Panc1 (cell line): ENCODE measurements around the gene COL6A1. TPM values are rescaled to one million over a fixed set of nuclear protein-coding genes. Genes with fewer than 3 reads are reported as not detected.

Experiments
- ATAC-seq: fragments of 200-7000 bp; cut with Tn5 transposase; 2 replicates; pipeline ENCODE4 v1.9.1; 2020; ENCODE audit warnings: mild to moderate bottlenecking, moderate library complexity
- BruUV-seq: library from RNA; stranded (reverse); fragments of 400-500 nt; replicated peaks from 2 replicates; lab custom pipeline; 2021; lab: Mats Ljungman, UMichigan
- CTCF ChIA-PET: fragments of 300-600 bp; sonication (Branson Sonifier 250); formaldehyde crosslinking; loops from one replicate; lab custom pipeline; 2022; ENCODE audit warnings: antibody characterized with exemption; lab: Charles Lee
- POLR2A ChIA-PET: fragments of 300-600 bp; sonication (Branson Sonifier 250); formaldehyde crosslinking; loops from one replicate; lab custom pipeline; 2022; ENCODE audit warnings: antibody characterized with exemption; lab: Charles Lee
- DNase-seq: peaks from one replicate; pipeline ENCODE4 v3.0.0-alpha.2; 2010; ENCODE audit warnings: low read depth, low spot score
- H3K27ac ChIP-seq: 2 replicates; pipeline ENCODE4 v1.5.1; 2011; ENCODE audit warnings: mild to moderate bottlenecking, low read length, inconsistent platforms
- H3K27me3 ChIP-seq: fragments of 200-500 bp; sonication (Bioruptor generic); 2 replicates; pipeline ENCODE4 v1.6.0; 2014; ENCODE audit warnings: low read length, inconsistent platforms; ENCODE audit not compliant: control insufficient read depth, insufficient read depth
- H3K36me3 ChIP-seq: fragments of 200-500 bp; sonication (Bioruptor generic); 2 replicates; pipeline ENCODE4 v1.5.1; 2014; ENCODE audit warnings: inconsistent platforms, mild to moderate bottlenecking, low read length, moderate library complexity; ENCODE audit not compliant: control insufficient read depth, insufficient read depth
- H3K4me1 ChIP-seq: 2 replicates; pipeline ENCODE4 v1.5.1; 2011; ENCODE audit warnings: inconsistent platforms, mild to moderate bottlenecking, low read length, moderate library complexity; ENCODE audit not compliant: control insufficient read depth, insufficient read depth
- H3K4me3 ChIP-seq, 2 experiments: 2 replicates each; pipeline ENCODE4 v1.5.1; 2011 to 2012; ENCODE audit warnings: low read depth in 2 of 2, low read length in 2 of 2, mild to moderate bottlenecking in 2 of 2, inconsistent platforms in 1 of 2, moderate library complexity in 1 of 2
- H3K9me3 ChIP-seq: fragments of 200-500 bp; sonication (Bioruptor generic); 2 replicates; pipeline ENCODE4 v1.5.1; 2014; ENCODE audit warnings: low read depth, mild to moderate bottlenecking, inconsistent platforms, low read length, moderate library complexity; ENCODE audit not compliant: control insufficient read depth, insufficient read depth
- CTCF ChIP-seq: fragments of 450-650 bp; IDR thresholded peaks from 2 replicates; pipeline ENCODE4 v1.5.1; 2017; ENCODE audit warnings: mild to moderate bottlenecking
- POLR2AphosphoS5 ChIP-seq: IDR thresholded peaks from 2 replicates; pipeline ENCODE4 v1.6.1; 2012; ENCODE audit warnings: mild to moderate bottlenecking, low read depth, low read length, moderate library complexity
- REST ChIP-seq, 2 experiments: IDR thresholded peaks; 2 replicates each; pipeline ENCODE4 v1.6.1; 2011 to 2012; ENCODE audit warnings: low read depth in 2 of 2, control low read depth in 1 of 2, low read length in 1 of 2, mild to moderate bottlenecking in 1 of 2, moderate library complexity in 1 of 2; ENCODE audit not compliant: insufficient read depth in 1 of 2
- SIN3A ChIP-seq: IDR thresholded peaks from 2 replicates; pipeline ENCODE4 v1.6.1; 2012; ENCODE audit warnings: low read depth, mild to moderate bottlenecking, low read length, moderate library complexity, borderline replicate concordance; ENCODE audit not compliant: insufficient read depth
- TCF7L2 ChIP-seq: IDR thresholded peaks from 2 replicates; pipeline ENCODE4 v1.6.1; 2011; ENCODE audit warnings: mild to moderate bottlenecking, low read depth, low read length, inconsistent platforms
- in situ Hi-C: cut with HindIII; loops from 2 replicates; pipeline ENCODE4 v1.10.0; 2016; ENCODE audit warnings: low sequenced_read_pairs, low pct_unique_long_range_greater_than_20kb
- intact Hi-C: fragments of 100-400 bp; cut with micrococcal nuclease; formaldehyde crosslinking; loops from one replicate; pipeline ENCODE4 v1.10.0; 2022; ENCODE audit not compliant: unreplicated experiment
- total RNA-seq: library from RNA; stranded (reverse); gene quantifications from one replicate; pipeline ENCODE4 v1.2.1, GENCODE V29; 2021; ENCODE audit not compliant: unreplicated experiment

Gene COL6A1
- total RNA-seq, 1 experiment from 2014 or later, result 34.2 TPM

GRCh38 chr21:46021398-46021797 is 39.8 kb downstream of the COL6A1 start:
- ATAC-seq, result no peak
- no peak for TF ChIP-seq TCF7L2
- no peak for TF ChIP-seq REST (IDR thresholded peaks at IDR 0.05; ENCODE audit: insufficient read depth in 1 of 2, low read depth in 2 of 2, low read length in 1 of 2)
- no peak for TF ChIP-seq CTCF
- no peak for TF ChIP-seq SIN3A
- TF ChIP-seq POLR2AphosphoS5, result no peak
- Histone ChIP-seq H3K9me3 (no peaks in the 10 kb centered on the region), H3K27me3 (peaks cover 2% of the 10 kb centered on the region; the same call in 1 of the 2 replicates), H3K4me3 (no peak overlapping the region), H3K4me1 (no peaks in the 10 kb centered on the region), H3K36me3 (no peaks in the 10 kb centered on the region), H3K27ac (no peak overlapping the region)
- no peak for DNase-seq
- in situ Hi-C loops (no loop called here), intact Hi-C loops (no loop called here)
- CTCF ChIA-PET, result no interaction called here
- BruUV-seq, result no TSS peak
- POLR2A ChIA-PET, result interaction anchor here (0.5 kb wide), 1 partner anchor 425 kb away, joined by 3 read pairs; no protein-coding TSS in a partner anchor

GRCh38 chr21:46021978-46022544 is 40.5 kb downstream of the COL6A1 start:
- BruUV-seq, result no TSS peak
- POLR2A ChIA-PET, result interaction anchor here (0.5 kb wide), 1 partner anchor 424 kb away, joined by 3 read pairs; no protein-coding TSS in a partner anchor

More at GRCh38 chr21:46021978-46022544, 40.5 kb downstream of the COL6A1 start:
- Histone ChIP-seq H3K27ac (no peak overlapping the region), H3K4me3 (no peak overlapping the region), H3K9me3 (no peaks in the 10 kb centered on the region), H3K4me1 (no peaks in the 10 kb centered on the region), H3K27me3 (peaks cover 2% of the 10 kb centered on the region; the same call in 1 of the 2 replicates), H3K36me3 (no peaks in the 10 kb centered on the region)
- in situ Hi-C loops, result no loop called here
- DNase-seq (no peak), ATAC-seq (no peak)
- CTCF ChIA-PET, result no interaction called here
- intact Hi-C loops, result no loop called here
- TF ChIP-seq POLR2AphosphoS5 (no peak), CTCF (no peak), REST (IDR thresholded peaks at IDR 0.05; ENCODE audit: insufficient read depth in 1 of 2, low read depth in 2 of 2, low read length in 1 of 2) (no peak), SIN3A (no peak)
